Dedifferentiated amniotic fluid mesenchymal stem cell (primary cell): ENCODE data around the gene CSTPP1.
"Not testable (repeated sequence)": the region's sequence is repeated elsewhere in the genome, so short reads cannot be mapped to it uniquely, and the experiment has no call there.

Experiments
- DNase-seq: peaks from one replicate; pipeline ENCODE4 v3.0.0-alpha.2; 2016; ENCODE audit errors: extremely low spot score

Gene CSTPP1

DNA sequence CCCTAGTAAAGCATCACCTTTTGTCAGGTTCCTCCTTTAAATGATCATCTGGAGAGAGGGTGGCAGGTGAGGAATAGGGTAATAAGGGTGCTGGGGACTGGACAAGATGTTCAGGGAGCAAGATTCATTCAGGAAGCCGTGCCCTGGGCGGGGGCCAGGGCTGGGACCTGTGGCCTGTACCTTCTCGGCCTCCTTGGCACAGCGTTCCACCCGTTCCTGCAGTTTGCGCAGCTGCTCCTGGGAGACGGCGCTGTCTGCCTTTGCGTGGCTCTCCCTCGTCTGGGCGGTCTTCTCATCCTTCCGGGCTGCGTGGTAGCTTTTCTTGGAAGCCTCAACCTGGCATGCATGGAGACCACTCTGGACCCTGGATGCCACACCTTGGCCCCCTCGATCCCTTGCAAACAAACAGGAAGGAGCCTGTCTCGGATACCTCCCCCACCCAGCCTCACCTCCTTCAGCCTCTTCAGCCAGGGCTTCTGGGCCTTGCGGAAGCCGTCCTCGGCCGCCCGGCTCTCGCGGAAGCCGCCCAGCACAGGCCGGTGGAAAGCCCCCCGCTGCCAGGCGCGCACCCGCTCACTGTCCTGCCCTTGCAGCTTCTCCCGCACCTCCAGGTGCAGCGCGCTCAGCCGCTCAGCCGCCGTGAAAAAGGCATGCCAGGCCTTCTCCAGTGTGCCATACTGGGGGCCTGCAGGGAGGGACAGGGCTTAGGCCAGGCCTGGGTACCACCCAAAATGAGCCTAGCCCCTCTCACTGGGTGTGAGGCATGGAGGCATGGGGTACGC, 243.6 kb downstream of the CSTPP1 start:
- no peak for DNase-seq

DNA sequence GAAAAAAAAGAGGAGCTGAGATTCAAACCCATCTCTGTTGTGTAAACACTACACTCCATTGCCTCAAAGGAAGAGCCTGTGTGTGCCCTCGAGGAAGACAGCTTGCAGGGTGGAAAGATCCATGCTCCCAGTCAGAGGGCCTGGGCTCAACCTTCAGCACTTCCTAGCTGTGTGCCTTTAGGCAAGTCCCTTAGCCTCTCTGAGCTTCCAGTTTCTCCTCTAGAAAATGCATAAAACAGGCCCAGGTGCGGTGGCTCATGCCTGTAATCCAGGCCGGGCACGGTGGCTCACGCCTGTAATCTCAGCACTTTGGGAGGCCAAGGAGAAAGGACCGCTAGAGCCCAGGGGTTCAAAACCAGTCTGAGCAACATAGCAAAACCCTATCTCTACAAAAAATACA, 244.7 kb downstream of the CSTPP1 start:
- DNase-seq, result no peak

DNA sequence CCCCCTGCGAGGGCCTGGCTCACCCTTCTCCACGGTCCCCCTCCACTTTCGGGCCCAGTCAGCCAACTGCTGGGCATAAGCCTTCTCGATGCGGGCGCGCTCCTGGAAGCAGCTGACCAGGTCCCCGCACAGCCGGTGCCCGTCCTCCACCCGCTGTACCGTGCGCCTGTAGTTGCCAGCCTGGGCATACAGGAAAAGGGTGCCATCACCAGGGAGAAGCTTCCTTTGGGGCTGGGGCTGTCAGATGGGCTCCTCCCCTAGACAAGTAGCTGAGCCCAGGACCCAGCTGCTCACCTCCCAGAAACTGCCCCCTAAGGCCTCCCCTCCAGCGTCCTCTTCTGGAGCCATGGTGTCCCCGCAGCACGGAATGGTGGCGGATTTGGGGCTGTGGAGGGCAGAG, 245.8 kb downstream of the CSTPP1 start:
- no peak for DNase-seq

DNA sequence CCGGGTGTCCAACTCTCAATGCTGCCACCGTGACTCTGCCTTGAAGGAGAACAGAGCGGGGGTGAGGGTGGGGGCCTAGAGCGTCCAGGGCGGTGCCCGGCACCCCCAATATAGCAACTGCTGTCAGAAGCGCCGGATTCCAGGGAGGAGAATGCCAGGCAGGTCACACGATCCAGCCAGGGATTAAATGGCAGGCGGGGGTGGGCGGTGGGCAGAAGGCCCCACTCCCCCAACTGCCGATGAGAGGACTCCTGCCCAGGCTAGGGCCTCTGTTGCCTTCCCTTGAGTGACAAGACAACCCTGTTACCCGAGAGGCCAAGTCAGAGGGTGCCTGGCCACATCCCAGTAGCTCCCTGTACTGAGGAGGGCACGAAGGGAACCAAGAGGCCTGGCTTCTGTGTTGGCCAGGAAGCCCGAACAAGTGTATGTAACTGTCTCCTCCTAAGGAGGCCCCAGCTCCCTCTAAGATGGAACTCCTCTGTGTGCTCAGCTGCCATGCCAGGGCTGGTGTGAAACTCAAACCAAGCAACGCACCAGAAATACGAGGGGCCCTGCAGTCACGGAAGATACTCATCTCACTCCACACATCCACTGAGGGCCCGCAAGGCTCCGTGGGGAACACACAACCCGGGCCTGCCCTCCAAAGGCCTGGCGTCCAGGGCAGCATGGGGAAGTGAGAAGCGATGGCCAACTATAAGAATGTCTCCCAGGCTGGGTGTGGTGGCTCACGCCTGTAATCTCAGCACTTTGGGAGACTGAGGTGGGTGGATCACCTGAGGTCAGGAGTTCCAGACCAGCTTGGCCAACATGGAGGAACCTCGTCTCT, 246.7 kb downstream of the CSTPP1 start:
- DNase-seq, result no peak

DNA sequence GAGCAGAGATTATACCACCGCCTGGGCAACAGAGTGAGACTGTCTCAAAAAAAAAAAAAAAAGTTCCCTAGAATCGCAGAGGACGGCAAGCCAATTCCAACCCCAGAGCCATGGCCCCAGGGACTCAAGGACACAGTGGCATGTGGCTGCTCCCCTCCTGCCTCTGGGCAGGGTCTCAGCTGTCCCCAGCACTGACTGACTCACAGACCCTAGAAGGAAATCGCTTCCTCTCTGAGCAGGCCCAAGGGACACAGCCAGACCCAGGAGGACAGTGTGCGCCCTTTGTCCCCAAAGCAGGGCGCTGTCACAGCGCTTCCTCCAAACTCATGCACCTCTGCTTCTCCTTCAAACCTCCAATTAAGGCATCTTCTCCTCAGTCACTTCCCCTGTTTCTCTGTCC, 247.4 kb downstream of the CSTPP1 start:
- no peak for DNase-seq

DNA sequence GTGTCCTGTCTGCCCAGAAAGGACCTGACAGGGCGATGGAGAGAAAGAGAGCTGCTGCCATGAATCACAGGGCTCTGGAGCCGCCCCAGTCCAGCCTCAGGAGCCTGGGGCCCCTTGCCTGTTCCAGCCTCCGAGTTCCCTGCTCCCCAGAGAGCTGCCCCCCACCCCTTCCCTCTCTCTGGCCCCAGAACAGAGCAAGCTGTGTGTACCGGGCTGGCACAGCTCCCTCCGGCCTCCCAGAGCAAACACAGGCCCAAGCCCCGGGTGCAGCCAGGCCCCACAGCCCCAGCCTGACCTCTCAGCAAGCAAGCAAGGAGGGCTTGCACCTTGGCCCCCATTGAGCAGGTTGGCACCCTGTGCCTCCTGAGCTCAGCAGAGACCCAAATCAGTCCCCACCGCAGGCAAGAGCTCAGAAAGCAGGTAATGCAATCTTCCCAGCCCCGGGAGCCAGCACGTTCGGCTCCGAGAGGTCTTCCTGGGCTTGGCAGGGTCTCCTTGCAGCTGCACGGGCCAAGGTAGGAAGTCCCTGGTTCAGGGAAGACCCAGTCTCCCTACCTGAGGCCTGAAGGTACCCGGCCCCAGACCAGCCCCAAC, 248.2 kb downstream of the CSTPP1 start:
- no peak for DNase-seq

DNA sequence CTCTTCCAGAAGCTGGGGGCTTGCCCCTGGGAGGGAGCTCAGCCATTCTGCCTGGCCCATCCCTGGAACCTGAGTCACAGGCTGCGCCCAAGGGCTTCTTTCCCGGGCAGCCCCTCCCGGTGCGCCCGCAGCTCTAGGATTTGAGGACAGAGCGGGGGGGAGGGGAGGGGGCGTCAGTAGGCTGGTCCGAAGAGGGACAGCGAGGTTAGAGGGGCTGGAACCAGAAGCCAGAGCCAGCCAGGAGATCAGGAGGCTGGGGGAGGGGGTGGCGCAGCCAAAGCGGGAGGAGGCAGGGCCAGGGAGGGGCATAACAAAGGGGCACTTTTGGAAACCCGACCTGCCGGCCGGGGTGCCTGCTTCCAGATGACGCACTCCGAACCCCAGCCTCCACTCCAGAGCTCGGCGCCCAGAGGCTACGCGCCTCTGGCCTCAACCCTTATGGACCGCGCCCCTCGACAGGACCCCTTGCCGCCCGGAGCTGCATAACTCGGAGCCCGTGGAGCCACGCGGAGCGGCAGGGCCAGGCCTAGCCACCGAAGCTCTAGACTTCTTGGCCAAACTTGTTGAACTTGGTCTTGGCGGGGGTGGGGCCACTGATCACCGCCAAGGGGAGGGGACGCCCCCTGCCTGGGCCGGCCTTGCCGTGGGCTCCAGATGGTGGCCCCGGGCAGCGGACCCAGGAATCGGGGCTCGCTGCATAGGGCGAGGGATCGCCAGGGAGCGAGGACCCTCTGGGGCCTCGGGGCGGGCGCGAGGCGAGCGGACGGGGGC, 248.9 kb downstream of the CSTPP1 start:
- DNase-seq, result peak; percentile 36

DNA sequence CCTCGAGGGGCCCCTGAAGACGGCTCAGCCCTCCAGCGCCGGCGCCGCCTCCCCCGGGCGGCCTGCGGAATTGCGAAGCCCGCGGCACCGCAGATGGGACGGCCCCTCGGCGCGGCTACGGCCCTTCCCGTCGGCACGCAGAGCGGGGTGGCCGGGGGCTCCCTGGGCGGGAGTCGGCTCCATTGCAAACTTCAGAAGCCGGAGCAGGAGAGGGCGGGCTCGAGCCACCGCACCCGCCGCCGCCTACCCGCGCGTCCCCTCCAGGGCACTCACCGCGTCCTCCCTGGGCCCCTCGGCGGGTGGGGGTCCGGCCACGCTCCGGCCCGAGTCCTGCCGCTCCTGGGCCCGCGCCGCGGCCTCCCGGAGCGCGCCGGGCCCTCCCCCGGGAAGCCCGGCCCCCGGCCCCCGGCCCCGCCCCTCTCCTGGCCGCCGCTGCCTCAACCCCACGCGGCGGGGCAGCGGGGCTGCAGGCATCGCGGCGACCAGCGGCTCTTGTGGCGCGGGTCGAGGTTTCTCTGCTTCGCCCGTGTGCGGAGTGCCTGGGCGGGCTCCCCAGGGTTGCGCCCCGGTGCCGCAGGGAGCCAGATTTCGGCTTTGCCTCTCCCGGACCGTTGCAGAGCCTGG, 249.6 kb downstream of the CSTPP1 start, which contains the start of gene PACSIN3:
PACSIN3 (minus strand) TSS at position 359 of the 624 bp plus-strand sequence. CDS start 3,707 bp downstream, outside the sequence.
- no peak for DNase-seq

DNA sequence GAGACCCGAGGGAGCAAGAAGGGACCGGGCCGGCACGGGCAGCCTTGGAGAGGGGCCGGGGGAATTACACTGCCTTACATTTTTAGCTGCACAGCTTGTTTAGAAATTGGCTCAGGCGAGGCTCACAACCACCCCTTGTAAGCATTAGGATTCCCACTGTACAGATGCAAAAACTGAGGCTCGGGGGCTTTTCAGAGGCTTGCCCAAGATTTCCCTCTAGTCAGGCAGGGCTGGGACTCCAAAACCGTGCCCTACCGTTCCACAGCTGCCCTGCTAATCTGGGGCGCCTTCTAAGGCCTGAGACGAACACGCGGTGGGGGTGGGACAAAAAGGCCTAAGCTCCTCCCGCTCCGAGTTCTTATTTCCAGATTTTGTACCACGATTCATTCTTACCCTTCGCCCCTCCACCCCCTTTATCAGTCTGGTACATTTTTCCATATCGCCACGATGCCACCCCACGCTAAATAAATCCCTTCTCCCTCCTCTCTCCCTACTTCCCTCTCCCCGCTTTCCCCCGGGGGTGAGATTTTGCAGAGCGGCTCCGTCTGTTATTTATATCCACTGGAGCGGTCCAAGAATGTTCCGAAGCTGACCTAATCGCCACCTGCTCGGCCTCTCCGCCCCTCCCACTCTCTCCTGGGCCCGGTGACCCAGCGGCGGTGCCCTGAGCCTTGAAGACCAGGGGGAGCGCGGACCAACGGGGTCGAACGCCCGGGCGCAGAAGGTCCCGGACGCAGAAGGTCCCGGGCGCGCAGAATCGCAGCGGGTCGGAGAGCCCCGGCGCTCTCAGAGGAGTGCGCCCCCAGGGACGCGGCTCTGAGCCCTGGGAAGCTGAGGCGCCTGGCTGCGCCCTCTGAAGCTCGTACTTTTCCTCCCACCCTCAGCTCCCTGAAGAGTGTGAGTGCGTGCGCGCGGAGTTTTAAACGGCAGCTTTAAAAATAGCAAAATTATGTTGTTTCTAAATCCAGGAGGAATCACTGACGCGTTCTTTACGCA, 250.4 kb downstream of the CSTPP1 start:
- peak; percentile 40 for DNase-seq

DNA sequence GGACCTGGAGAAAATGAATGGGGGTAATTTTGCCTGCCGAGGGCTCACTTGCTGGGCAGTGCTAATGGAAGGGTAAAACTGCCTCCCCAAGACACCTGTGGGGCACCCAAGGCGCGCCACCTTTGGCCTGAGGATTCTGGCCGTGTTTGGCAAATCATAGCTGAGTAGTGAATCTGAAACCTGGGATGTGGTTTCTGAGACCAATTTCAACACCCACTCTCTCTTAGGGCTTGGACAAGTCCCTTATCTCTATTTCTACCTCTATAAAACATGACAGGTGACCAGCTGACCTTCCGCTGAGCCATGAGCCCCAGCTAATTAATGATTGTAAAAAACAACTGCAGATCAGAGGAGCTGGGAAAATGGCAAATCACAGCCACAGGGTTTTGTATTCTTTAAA, 251.2 kb downstream of the CSTPP1 start:
- DNase-seq, result no peak

DNA sequence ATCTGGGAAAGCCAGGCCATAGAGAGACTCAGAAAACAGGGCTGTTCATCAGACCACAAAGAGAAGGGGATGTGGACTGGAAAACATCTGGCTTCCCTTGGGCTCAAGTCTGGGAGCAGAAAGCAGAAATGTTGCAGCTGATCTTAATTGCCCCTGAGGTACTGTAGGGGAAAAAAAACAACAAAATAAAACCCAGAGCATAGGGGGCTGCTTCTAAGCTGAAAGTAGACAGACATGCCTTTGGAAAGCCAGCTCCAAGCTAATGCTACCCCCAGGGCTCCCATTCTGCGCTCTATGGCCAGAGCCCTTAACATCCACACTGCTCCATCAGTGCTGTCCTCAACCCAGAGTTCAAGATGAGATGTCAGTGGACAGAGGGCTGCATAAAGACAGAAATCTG, 251.7 kb downstream of the CSTPP1 start:
- DNase-seq, result no peak

DNA sequence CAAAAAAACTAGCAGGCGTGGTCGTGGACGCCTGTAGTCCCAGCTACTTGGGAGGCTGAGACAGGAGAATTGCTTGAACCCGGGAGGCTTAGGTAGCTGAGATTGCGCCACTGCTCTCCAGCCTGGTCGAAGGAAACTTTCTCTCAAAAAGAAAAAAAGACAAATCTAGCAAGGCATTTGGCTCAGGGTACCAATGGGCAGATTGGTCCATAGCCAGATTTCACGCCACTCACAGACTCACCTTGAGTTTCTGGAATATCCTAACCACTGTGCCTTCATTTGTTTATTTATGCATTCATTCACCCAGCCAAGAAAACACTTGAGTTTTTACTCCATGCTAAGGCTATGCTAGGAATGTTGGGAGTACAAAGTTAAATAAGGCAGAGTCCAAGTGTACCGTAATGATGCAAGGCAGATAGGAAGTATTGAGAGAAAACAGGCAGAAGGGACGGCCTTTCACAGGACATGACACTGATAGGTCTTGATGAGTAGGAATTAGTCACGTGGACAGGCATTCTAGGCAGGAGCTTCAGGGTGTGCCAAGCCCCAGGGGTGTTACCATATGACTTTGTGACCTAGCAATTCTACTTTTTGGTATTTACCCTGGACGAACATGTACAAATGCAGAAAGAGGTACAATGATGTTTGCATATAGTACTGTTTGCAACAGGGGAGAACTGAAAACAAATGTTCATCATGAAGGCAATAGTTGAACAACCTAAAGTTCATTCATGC, 252.7 kb downstream of the CSTPP1 start:
- DNase-seq, result peak; percentile 91

DNA sequence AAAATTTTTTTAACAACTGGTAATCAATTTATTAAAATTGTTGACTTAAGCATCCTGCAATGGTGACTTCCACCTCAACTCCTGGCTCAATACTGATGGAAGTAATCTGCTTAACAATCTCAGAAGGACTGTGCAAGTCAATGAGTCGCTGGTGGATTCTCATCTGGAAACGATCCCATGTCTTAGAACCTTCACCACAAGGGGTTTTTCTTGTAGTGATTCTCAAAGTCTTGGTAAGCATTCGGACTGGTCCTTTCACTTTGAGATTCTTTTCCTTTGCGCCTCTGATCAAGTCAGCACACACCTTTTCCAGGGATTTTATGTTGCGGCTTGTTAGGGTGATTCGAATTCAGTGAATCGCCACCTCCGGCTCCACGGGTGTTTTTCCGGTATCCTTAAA, 254.6 kb downstream of the CSTPP1 start:
- DNase-seq, result not testable (repeated sequence)

DNA sequence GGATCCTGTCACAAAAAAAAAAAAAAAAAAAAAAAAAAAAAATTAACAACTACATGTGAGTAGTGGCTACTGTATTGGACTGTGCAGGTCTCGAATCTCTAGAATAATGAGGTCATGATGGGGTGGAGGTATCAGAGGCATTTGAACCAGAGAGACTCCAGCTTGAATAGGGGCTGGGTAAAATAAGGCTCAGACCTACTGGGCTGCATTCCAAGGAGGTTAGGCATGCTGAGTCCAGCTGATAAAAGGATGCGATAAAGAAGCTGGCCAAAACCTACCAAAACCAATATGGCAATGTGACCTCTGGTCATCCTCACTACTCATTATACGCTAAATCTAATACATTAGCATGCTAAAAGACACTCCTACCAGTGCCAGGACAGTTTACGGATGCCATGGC, 255.6 kb downstream of the CSTPP1 start:
- no peak for DNase-seq

DNA sequence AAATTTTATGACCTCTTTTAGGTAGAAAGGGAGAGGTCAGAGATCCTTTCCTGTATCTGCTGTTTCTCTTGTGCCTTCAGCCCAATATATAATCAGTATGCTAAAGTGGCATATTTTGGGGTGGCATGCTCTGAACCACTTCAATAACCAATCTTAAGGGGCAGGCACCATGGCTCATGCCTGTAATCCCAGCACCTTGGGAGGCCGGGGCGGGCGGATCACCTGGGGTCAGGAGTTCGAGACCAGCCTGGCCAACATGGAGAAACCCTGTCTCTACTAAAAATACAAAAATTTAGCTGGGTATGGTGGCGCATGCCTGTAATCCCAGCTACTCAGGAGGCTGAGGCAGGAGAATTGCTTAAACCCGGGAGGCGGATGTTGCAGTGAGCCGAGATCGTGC, 261.6 kb downstream of the CSTPP1 start:
- DNase-seq, result not testable (repeated sequence)

DNA sequence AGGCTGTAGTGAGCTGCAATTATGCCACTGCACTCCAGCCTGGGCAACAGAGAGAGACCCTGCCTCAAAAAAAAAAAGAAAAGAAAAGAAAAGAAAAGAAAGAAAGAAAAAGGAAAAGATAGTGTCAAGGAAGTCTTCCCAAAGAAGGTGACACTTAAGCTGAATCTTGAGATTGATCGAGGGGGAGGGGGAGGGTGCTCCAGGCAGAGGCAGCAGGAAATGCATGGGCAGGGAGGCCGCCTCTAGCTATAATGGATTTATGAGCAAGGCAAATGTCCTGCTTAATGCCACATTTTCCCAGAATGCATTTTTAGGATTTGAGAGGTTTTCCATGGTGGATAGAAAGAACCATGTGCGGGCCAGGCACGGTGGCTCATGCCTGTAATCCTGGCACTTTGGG, 264.5 kb downstream of the CSTPP1 start:
- DNase-seq, result no peak

DNA sequence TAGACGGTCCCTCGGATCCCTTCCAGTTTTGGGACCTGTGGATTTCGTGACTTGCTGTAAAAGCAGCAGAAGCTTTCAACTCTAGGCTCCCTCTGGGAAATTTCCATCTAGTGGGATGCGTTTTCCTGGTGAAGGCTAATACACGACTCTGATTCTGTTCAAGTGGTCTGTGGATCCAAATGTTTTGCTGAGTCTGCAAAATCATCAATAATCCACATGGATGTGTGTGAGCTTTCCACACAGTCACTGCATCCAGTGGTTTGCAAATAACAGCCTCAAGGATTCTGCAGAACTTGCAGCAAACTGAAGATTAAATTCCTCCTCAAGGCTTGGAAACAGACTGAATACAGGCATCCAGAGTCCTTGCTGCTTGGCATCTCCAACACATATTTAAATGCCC, 266.0 kb downstream of the CSTPP1 start:
- DNase-seq, result no peak

DNA sequence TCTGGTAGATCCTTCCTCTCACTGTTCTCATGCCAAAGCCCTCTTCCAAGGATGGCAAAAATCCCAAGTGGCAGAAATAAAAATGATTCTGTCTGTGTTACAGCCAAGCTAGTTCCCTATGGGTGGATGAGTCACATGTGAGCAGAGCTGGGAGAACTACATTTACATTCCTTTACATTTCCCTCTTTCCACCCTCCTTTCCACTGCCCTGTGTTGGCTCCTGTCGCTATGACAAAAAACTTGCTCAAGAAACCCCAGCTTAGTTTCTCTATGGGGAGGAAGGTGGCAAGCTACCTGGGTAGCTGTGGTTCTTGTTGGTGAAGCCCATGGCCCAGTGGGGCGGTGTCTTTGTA, 268.1 kb downstream of the CSTPP1 start:
- peak; percentile 69 for DNase-seq

DNA sequence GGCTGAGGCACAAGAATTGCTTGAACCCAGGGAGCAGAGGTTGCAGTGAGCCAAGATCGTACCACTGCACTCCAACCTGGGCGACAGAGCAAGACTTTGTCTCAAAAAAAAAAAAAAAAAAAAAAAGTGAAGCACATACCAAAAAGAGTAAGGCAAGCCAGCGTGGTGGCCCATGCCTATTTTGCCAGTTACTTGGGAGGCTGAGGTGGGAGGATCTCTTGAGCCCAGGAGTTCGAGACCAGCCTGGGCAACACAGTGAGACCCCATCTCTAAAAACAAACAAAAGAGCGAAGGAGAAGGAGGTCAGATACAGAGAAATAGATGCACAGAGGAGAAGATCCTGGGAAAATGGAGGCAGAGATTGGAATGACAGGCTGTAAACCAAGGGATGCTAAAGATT, 270.0 kb downstream of the CSTPP1 start:
- DNase-seq, result not testable (repeated sequence)

DNA sequence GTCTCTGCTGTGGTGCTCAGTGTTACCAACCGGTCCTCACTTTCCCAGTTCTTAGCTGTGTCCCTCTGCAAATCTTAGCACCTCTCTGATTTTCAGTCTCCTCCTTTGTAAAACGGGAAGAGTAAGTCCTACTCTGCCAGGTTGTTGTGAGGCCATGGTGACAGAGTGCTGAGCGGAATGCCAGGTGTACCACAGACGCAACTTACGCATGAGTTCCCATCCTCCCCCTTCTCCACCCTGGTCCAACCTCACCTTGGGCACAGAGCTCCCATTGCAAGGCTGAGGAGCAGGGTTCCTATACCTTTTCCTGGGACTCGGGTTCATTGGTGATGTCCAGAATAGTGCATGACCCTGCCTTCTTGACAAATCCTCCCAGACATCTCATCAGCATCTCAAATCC, 270.9 kb downstream of the CSTPP1 start:
- no peak for DNase-seq
